Measurements from ENCODE around the gene GLRX5. TPM values are rescaled to one million over a fixed set of nuclear protein-coding genes. Genes with fewer than 3 reads are reported as not detected.
"Not testable (repeated sequence)": the region's sequence is repeated elsewhere in the genome, so short reads cannot be mapped to it uniquely, and the experiment has no call there.

Gene GLRX5
- total RNA-seq, 1 experiment from 2014 or later: 60.1 TPM

DNA sequence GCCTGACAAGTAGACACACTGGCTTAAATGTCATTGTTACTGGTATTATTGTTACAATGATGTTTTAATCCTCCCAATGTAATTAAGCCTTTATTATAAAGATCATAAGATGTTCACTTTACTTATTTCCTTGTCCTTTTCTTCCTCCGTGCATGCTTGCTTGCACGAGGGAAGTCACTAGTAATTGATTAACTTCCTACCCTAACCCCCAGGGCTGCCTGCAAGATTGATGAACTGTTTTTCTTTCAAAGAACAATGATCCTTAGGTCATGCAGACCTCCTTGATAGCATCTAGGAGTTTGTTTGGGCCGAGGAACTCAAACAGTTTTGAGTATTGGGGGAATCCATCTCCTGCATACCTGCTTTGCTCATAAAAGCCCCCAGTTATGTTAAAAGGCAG is 43.0 kb downstream of the GLRX5 start:
- CTCF ChIA-PET: no interaction called here
- RAD21 ChIA-PET (ENCODE audit: low non-redundant PET in 1 of 2, low total read pairs in 2 of 2, uncharacterized antibody in 2 of 2, unreplicated experiment in 2 of 2): no interaction called here
- H2AFZ ChIP-seq (ENCODE audit: low read depth, low read length, poor library complexity, severe bottlenecking): no peak overlapping the region
- H3K27me3 ChIP-seq (ENCODE audit: insufficient read depth, low read length): peaks cover 13% of the 10 kb centered on the region; the same call in 1 of the 2 replicates
- H3K9me3 ChIP-seq (ENCODE audit: control insufficient read depth in 1 of 2, insufficient read depth in 1 of 2, low read depth in 1 of 2, low read length in 2 of 2): no peaks in the 10 kb centered on the region
- no peaks in the 10 kb centered on the region for H3K79me2 ChIP-seq (ENCODE audit: insufficient read depth, low read length)
- no peaks in the 10 kb centered on the region; a peak in 1 of 4 replicates for H3K36me3 ChIP-seq (ENCODE audit: control insufficient read depth in 1 of 2, insufficient read depth in 2 of 2, low read length in 2 of 2)
- no peaks in the 10 kb centered on the region for H4K20me1 ChIP-seq (ENCODE audit: insufficient read depth)
- no peak overlapping the region for H3K27ac ChIP-seq (ENCODE audit: low read depth, low read length)
- POLR2A ChIA-PET: no interaction called here
- intact Hi-C loops (cut with micrococcal nuclease): no loop called here
- TF ChIP-seq MAX (IDR thresholded peaks at IDR 0.05) (no peak), POLR2A (IDR thresholded peaks at IDR 0.05; ENCODE audit: borderline replicate concordance, extremely low read depth, insufficient read depth, insufficient read length) (no peak), POLR2AphosphoS5 (IDR thresholded peaks at IDR 0.05; ENCODE audit: low read depth, low read length) (no peak), CEBPB (IDR thresholded peaks at IDR 0.05; ENCODE audit: low read depth) (no peak), ATF3 (IDR thresholded peaks at IDR 0.05) (no peak), RAD21 (IDR thresholded peaks at IDR 0.05; ENCODE audit: low read depth) (no peak)
- H3K4me2 ChIP-seq (ENCODE audit: low read length): no peak overlapping the region
- BruUV-seq (replicated peaks): no TSS peak
- H3K9me2 ChIP-seq (ENCODE audit: insufficient read depth): no peaks in the 10 kb centered on the region
- no peak overlapping the region for H3K9ac ChIP-seq (ENCODE audit: low read length)
- ATAC-seq (no peak), DNase-seq (ENCODE audit: low read depth, low spot score) (no peak)
- no peak overlapping the region for H3K4me3 ChIP-seq (replicated peaks in 1 of 2; ENCODE audit: low read depth in 1 of 2, low read length in 2 of 2)
- no peaks in the 10 kb centered on the region for H3K4me1 ChIP-seq (ENCODE audit: control insufficient read depth in 1 of 2, insufficient read depth in 2 of 2, low read length in 2 of 2)

DNA sequence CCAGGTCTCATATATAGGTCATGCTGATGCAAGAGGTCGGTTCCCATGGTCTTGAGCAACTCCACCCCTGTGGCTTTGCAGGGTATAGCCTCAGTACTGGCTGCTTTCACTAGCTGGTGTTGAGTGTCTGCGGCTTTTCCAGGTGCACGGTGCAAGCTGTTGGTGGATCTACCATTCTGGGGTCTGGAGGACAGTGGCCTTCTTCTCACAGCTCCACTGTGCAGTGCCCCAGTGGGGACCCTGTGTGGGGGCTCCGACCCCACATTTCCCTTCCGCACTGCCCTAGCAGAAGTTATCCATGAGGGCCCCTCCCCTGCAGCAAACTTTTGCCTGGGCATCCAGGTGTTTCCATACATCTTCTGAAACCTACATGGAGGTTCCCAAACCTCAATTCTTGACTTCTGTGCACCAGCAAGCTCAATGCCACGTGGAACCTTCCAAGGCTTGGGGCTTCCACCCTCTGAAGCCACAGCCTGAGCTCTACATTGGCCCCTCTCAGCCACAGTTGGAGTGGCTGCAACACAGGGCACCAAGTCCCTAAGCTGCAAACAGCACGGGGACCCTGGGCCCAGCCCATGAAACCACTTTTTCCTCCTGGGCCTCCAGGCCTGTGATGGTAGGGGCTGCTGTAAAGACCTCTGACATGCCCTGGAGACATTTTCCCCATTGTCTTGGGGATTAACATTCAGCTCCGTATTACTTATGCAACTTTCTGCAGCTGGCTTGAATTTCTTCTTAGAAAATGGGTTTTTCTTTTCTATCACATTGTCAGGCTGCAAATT is 49.2 kb downstream of the GLRX5 start:
- POLR2A ChIA-PET; H3K9me3 ChIP-seq (ENCODE audit: control insufficient read depth in 1 of 2, insufficient read depth in 1 of 2, low read depth in 1 of 2, low read length in 2 of 2); BruUV-seq (replicated peaks); H3K9ac ChIP-seq (ENCODE audit: low read length); H3K4me1 ChIP-seq (ENCODE audit: control insufficient read depth in 1 of 2, insufficient read depth in 2 of 2, low read length in 2 of 2); RAD21 ChIA-PET (ENCODE audit: low non-redundant PET in 1 of 2, low total read pairs in 2 of 2, uncharacterized antibody in 2 of 2, unreplicated experiment in 2 of 2); intact Hi-C loops (cut with micrococcal nuclease); ATAC-seq; H3K79me2 ChIP-seq (ENCODE audit: insufficient read depth, low read length); H4K20me1 ChIP-seq (ENCODE audit: insufficient read depth); H2AFZ ChIP-seq (ENCODE audit: low read depth, low read length, poor library complexity, severe bottlenecking); DNase-seq (ENCODE audit: low read depth, low spot score); H3K36me3 ChIP-seq (ENCODE audit: control insufficient read depth in 1 of 2, insufficient read depth in 2 of 2, low read length in 2 of 2); H3K27ac ChIP-seq (ENCODE audit: low read depth, low read length); H3K9me2 ChIP-seq (ENCODE audit: insufficient read depth); CTCF ChIA-PET; H3K4me2 ChIP-seq (ENCODE audit: low read length); H3K4me3 ChIP-seq (replicated peaks in 1 of 2; ENCODE audit: low read depth in 1 of 2, low read length in 2 of 2): not testable (repeated sequence)
- peaks cover 28% of the 10 kb centered on the region for H3K27me3 ChIP-seq (ENCODE audit: insufficient read depth, low read length)
